Measurements from ENCODE around the gene FAM107A.
"Not testable (repeated sequence)": the region's sequence is repeated elsewhere in the genome, so short reads cannot be mapped to it uniquely, and the experiment has no call there.

Gene FAM107A

GRCh38 chr3:58535531-58536500 is 41.4 kb downstream of the FAM107A start:
- peak; percentile 38 for DNase-seq

GRCh38 chr3:58534592-58535494 is 42.3 kb downstream of the FAM107A start:
- DNase-seq = no peak

GRCh38 chr3:58532794-58533220 is 44.4 kb downstream of the FAM107A start:
- peak; percentile 89 for DNase-seq

GRCh38 chr3:58531956-58532355 is 45.2 kb downstream of the FAM107A start:
- no peak for DNase-seq

- no peak for DNase-seq
Observed at GRCh38 chr3:58531555-58531954, 45.6 kb downstream of the FAM107A start.

- DNase-seq = no peak
Observed at GRCh38 chr3:58530354-58530865, 46.8 kb downstream of the FAM107A start.

- no peak for DNase-seq
Observed at GRCh38 chr3:58529516-58530353, 47.5 kb downstream of the FAM107A start.

- DNase-seq = no peak
Observed at GRCh38 chr3:58528629-58529028, 48.6 kb downstream of the FAM107A start.

GRCh38 chr3:58527440-58527839 is 49.8 kb downstream of the FAM107A start:
- DNase-seq = not testable (repeated sequence)

- no peak for DNase-seq
Observed at GRCh38 chr3:58526515-58526957, 50.7 kb downstream of the FAM107A start.

- DNase-seq = no peak
Observed at GRCh38 chr3:58524326-58524888, 52.8 kb downstream of the FAM107A start.

- no peak for DNase-seq
Observed at GRCh38 chr3:58522759-58523425, 54.3 kb downstream of the FAM107A start.

- DNase-seq = no peak
Observed at GRCh38 chr3:58521917-58522631, 55.1 kb downstream of the FAM107A start.

- DNase-seq = no peak
Observed at GRCh38 chr3:58521336-58521670, 55.9 kb downstream of the FAM107A start.

- no peak for DNase-seq
Observed at GRCh38 chr3:58520403-58521335, 56.5 kb downstream of the FAM107A start.

GRCh38 chr3:58519668-58520402 is 57.4 kb downstream of the FAM107A start:
- DNase-seq = no peak

GRCh38 chr3:58518291-58518789 is 58.9 kb downstream of the FAM107A start:
- no peak for DNase-seq

GRCh38 chr3:58514405-58514804 is 62.8 kb downstream of the FAM107A start:
- no peak for DNase-seq
